HepG2 (cell line): ENCODE data around the gene PDGFB. TPM values are rescaled to one million over a fixed set of nuclear protein-coding genes. Genes with fewer than 3 reads are reported as not detected.
A peak's percentile ranks its signal among the peaks of the same experiment; 100 is the strongest.

Experiments used
- ATM ChIP-seq: fragments of 450-650 bp; IDR thresholded peaks from 2 replicates; pipeline ENCODE4 v1.7.1; 2017; ENCODE audit warnings: mild to moderate bottlenecking, borderline replicate concordance
- CHD2 ChIP-seq: IDR thresholded peaks from 2 replicates; pipeline ENCODE4 v1.6.1; 2011; ENCODE audit warnings: low read depth, low read length, improper control_type of control experiment
- FOSL1 ChIP-seq: sonication (generic); formaldehyde crosslinking; IDR thresholded peaks from 2 replicates; pipeline ENCODE4 v1.9.0; 2021; ENCODE audit warnings: missing genetic modification reagents, borderline replicate concordance
- GTF2F1 ChIP-seq: fragments of 150-350 bp; IDR thresholded peaks from 2 replicates; pipeline ENCODE4 v1.6.1; 2014; ENCODE audit warnings: low read length
- MED1 ChIP-seq: sonication (generic); formaldehyde crosslinking; IDR thresholded peaks from 2 replicates; pipeline ENCODE4 v1.4.0; 2020; ENCODE audit warnings: missing genetic modification reagents
- NFE2L1 ChIP-seq: sonication (generic); formaldehyde crosslinking; IDR thresholded peaks from 2 replicates; pipeline ENCODE4 v1.4.0; 2020; ENCODE audit warnings: missing genetic modification reagents, mild to moderate bottlenecking, borderline replicate concordance
- NFIB ChIP-seq: sonication (generic); formaldehyde crosslinking; IDR thresholded peaks from 2 replicates; pipeline ENCODE4 v1.9.0; 2021; ENCODE audit warnings: missing genetic modification reagents, mild to moderate bottlenecking, borderline replicate concordance
- PLRG1 ChIP-seq: fragments of 450-650 bp; conservative IDR thresholded peaks from 2 replicates; pipeline ENCODE4 v1.6.1; 2016
- PPARG ChIP-seq: conservative IDR thresholded peaks from 2 replicates; pipeline ENCODE4 v1.6.1; 2016; ENCODE audit warnings: missing biosample characterization, missing genetic modification reagents
- SMAD1 ChIP-seq: sonication (generic); formaldehyde crosslinking; IDR thresholded peaks from 2 replicates; pipeline ENCODE4 v1.4.0; 2020; ENCODE audit warnings: missing genetic modification reagents, low read depth, mild to moderate bottlenecking, borderline replicate concordance
- TGIF2 ChIP-seq: IDR thresholded peaks from 2 replicates; pipeline ENCODE4 v1.6.1; 2016; ENCODE audit warnings: control low read depth, missing compliant biosample characterization
- WIZ ChIP-seq: sonication (generic); formaldehyde crosslinking; IDR thresholded peaks from 2 replicates; pipeline ENCODE4 v1.5.1; 2020; ENCODE audit warnings: mild to moderate bottlenecking, missing genetic modification reagents
- ZNF225 ChIP-seq: sonication (generic); formaldehyde crosslinking; IDR thresholded peaks from 2 replicates; pipeline ENCODE4 v1.4.0; 2020; ENCODE audit warnings: mild to moderate bottlenecking, missing genetic modification reagents
- ZNF367 ChIP-seq: sonication (generic); formaldehyde crosslinking; IDR thresholded peaks from 2 replicates; pipeline ENCODE4 v1.4.0; 2020; ENCODE audit warnings: missing genetic modification reagents, borderline replicate concordance
- ZNF512B ChIP-seq: sonication (generic); formaldehyde crosslinking; IDR thresholded peaks from 2 replicates; pipeline ENCODE4 v1.5.1; 2020; ENCODE audit warnings: missing genetic modification reagents, mild to moderate bottlenecking, borderline replicate concordance
- ZNF547 ChIP-seq: sonication (generic); formaldehyde crosslinking; IDR thresholded peaks from 2 replicates; pipeline ENCODE4 v1.5.1; 2020; ENCODE audit warnings: mild to moderate bottlenecking, missing genetic modification reagents
- ZNF616 ChIP-seq: sonication (generic); formaldehyde crosslinking; IDR thresholded peaks from 2 replicates; pipeline ENCODE4 v1.5.0; 2020; ENCODE audit warnings: low read depth, mild to moderate bottlenecking, missing genetic modification reagents
- ZNF646 ChIP-seq: sonication (generic); formaldehyde crosslinking; IDR thresholded peaks from 2 replicates; pipeline ENCODE4 v1.9.0; 2021; ENCODE audit warnings: mild to moderate bottlenecking, missing genetic modification reagents
- ZNF766 ChIP-seq: sonication (generic); formaldehyde crosslinking; IDR thresholded peaks from 2 replicates; pipeline ENCODE4 v1.5.0; 2020; ENCODE audit warnings: missing genetic modification reagents, borderline replicate concordance
- ZSCAN21 ChIP-seq: sonication (generic); formaldehyde crosslinking; IDR thresholded peaks from 2 replicates; pipeline ENCODE4 v1.8.0; 2022; ENCODE audit warnings: mild to moderate bottlenecking, missing genetic modification reagents, moderate library complexity, borderline replicate concordance
- polyA plus RNA-seq, 8 experiments: library from polyadenylated mRNA; depleted of rRNA in 3 of 8; stranded (reverse) in 7 of 8; unstranded in 1 of 8; fragments of >200 nt; fragmentation: Illumina TruSeq in 4 of 8; extraction: Trizol in 4 of 8; gene quantifications; 2 replicates each; pipeline versions ENCODE4 v1.2.1 to v1.2.3, GENCODE V29; 2011 to 2016; ENCODE audit warnings: low read depth in 4 of 8, missing spikeins in 1 of 8, mixed read lengths in 1 of 8; ENCODE audit not compliant: insufficient read depth in 1 of 8
- total RNA-seq, 5 experiments: library from RNA; depleted of rRNA; stranded (reverse); fragments of >200 nt; fragmentation: Illumina TruSeq; extraction: Trizol; gene quantifications; 2 replicates each; pipeline ENCODE4 v1.2.3, GENCODE V29; 2016; ENCODE audit warnings: low read depth in 1 of 5

The PDGFB gene
- total and polyA plus RNA-seq, 2 of the 13 experiments (the other 11 are each of a cell fraction or from before 2014, with no cell fraction given): 1.4 to 10.1 TPM

- no peak for TF ChIP-seq ZNF646 (CRISPR knock-in tag)
- no peak for TF ChIP-seq NFIB (CRISPR knock-in tag)
- peak; percentile 97 for TF ChIP-seq FOSL1 (CRISPR knock-in tag)
- no peak for TF ChIP-seq TGIF2
- TF ChIP-seq MED1 (CRISPR knock-in tag): peak; percentile 97
- TF ChIP-seq ATM: no peak
- TF ChIP-seq NFE2L1 (CRISPR knock-in tag): no peak
- TF ChIP-seq ZNF547 (CRISPR knock-in tag): no peak
- TF ChIP-seq SMAD1 (CRISPR knock-in tag): no peak
- TF ChIP-seq CHD2: peak; percentile 71
- no peak for TF ChIP-seq ZNF225 (CRISPR knock-in tag)
- TF ChIP-seq ZSCAN21 (CRISPR knock-in tag): no peak
- peak; percentile 63; the same call in 1 of the 2 replicates for TF ChIP-seq PPARG (CRISPR knock-in tag)
- TF ChIP-seq ZNF616: no peak
- no peak for TF ChIP-seq GTF2F1
- TF ChIP-seq PLRG1: no peak
- TF ChIP-seq ZNF512B (CRISPR knock-in tag): no peak
- TF ChIP-seq ZNF766 (CRISPR knock-in tag): no peak
- TF ChIP-seq ZNF367 (CRISPR knock-in tag): no peak
- no peak; the same call in 1 of the 2 replicates for TF ChIP-seq WIZ (CRISPR knock-in tag)
These were observed 70.1 kb downstream of the PDGFB start (continued) for GRCh38 chr22:39174498-39175352.
